Ascending aorta (tissue), 2 donors: ENCODE data around the gene DCC. TPM values are rescaled to one million over a fixed set of nuclear protein-coding genes. Genes with fewer than 3 reads are reported as not detected.

ENCODE experiments used
- DNase-seq, 2 donors: peaks; one replicate each; pipeline ENCODE4 v3.0.0-alpha.2; 2019; ENCODE audit warnings: low spot score in 2 of 2
- H3K27ac ChIP-seq, 2 donors: fragments of 200-600 bp; sonication (generic); one replicate each; pipeline ENCODE4 v1.5.1; 2016 to 2017; ENCODE audit warnings: mild to moderate bottlenecking in 1 of 2
- H3K27me3 ChIP-seq: fragments of 200-600 bp; sonication (generic); one replicate; pipeline ENCODE4 v1.5.1; 2017
- H3K36me3 ChIP-seq, 2 donors: fragments of 200-600 bp; sonication (generic); one replicate each; pipeline ENCODE4 v1.5.1; 2016
- H3K4me1 ChIP-seq, 2 donors: fragments of 200-600 bp; sonication (generic); one replicate each; pipeline ENCODE4 v1.5.1; 2016 to 2017; ENCODE audit warnings: mild to moderate bottlenecking in 1 of 2
- H3K4me3 ChIP-seq, 2 donors: fragments of 200-600 bp; sonication (generic); one replicate each; pipeline ENCODE4 v1.5.1; 2016 to 2017; ENCODE audit warnings: mild to moderate bottlenecking in 1 of 2
- H3K9me3 ChIP-seq, 2 donors: fragments of 200-600 bp; sonication (generic); one replicate each; pipeline ENCODE4 v1.5.1; 2016
- CTCF ChIP-seq, 3 experiments: fragments of 200-600 bp in 2 of 3; fragments of 450-650 bp in 1 of 3; sonication (generic) in 2 of 3; IDR thresholded peaks; one replicate each; pipeline ENCODE4 v1.5.1; 2016 to 2019; ENCODE audit warnings: antibody characterized with exemption in 3 of 3, mild to moderate bottlenecking in 1 of 3, moderate library complexity in 1 of 3
- intact Hi-C: fragments of 100-400 bp; cut with DNase I; formaldehyde crosslinking; loops from one replicate; pipeline ENCODE4 v1.15.1; 2023
- total RNA-seq: library from RNA; depleted of rRNA; stranded (reverse); fragments of >200 nt; gene quantifications from one replicate; pipeline ENCODE4 v1.1.0, GENCODE V29; 2016

Gene DCC
- total RNA-seq, 1 donor from 2014 or later, result not detected

GRCh38 chr18:53541924-53542323 is 1201.9 kb downstream of the DCC start:
- Histone ChIP-seq H3K4me1 (no peaks in the 10 kb centered on the region), H3K27ac (no peak overlapping the region), H3K9me3 (no peaks in the 10 kb centered on the region), H3K36me3 (no peaks in the 10 kb centered on the region), H3K4me3 (no peak overlapping the region), H3K27me3 (no peaks in the 10 kb centered on the region)
- no peak for TF ChIP-seq CTCF (IDR thresholded peaks at IDR 0.05)
- no peak for DNase-seq
- intact Hi-C loops, result no loop called here

GRCh38 chr18:53543711-53544110 is 1203.7 kb downstream of the DCC start:
- Histone ChIP-seq H3K4me3 (no peak overlapping the region), H3K36me3 (no peaks in the 10 kb centered on the region), H3K27ac (no peak overlapping the region), H3K27me3 (no peaks in the 10 kb centered on the region), H3K4me1 (no peaks in the 10 kb centered on the region), H3K9me3 (no peaks in the 10 kb centered on the region)
- TF ChIP-seq CTCF (IDR thresholded peaks at IDR 0.05), result no peak
- intact Hi-C loops, result no loop called here
- no peak for DNase-seq

GRCh38 chr18:53544917-53545316 is 1204.9 kb downstream of the DCC start:
- Histone ChIP-seq H3K4me3 (no peak overlapping the region), H3K36me3 (no peaks in the 10 kb centered on the region), H3K27me3 (no peaks in the 10 kb centered on the region), H3K9me3 (no peaks in the 10 kb centered on the region), H3K4me1 (no peaks in the 10 kb centered on the region), H3K27ac (no peak overlapping the region)
- no peak for TF ChIP-seq CTCF (IDR thresholded peaks at IDR 0.05)
- intact Hi-C loops, result no loop called here
- no peak for DNase-seq

- no peak for DNase-seq
- no peak for TF ChIP-seq CTCF (IDR thresholded peaks at IDR 0.05)
- Histone ChIP-seq H3K9me3 (no peaks in the 10 kb centered on the region), H3K4me1 (no peaks in the 10 kb centered on the region), H3K27ac (no peak overlapping the region), H3K4me3 (no peak overlapping the region), H3K27me3 (no peaks in the 10 kb centered on the region), H3K36me3 (no peaks in the 10 kb centered on the region)
- intact Hi-C loops, result no loop called here
These were observed 1212.0 kb downstream of the DCC start for GRCh38 chr18:53551868-53552426.

GRCh38 chr18:53553030-53553429 is 1213.0 kb downstream of the DCC start:
- Histone ChIP-seq H3K4me1 (no peaks in the 10 kb centered on the region), H3K4me3 (no peak overlapping the region), H3K27me3 (no peaks in the 10 kb centered on the region), H3K27ac (no peak overlapping the region), H3K36me3 (no peaks in the 10 kb centered on the region), H3K9me3 (no peaks in the 10 kb centered on the region)
- intact Hi-C loops, result no loop called here
- DNase-seq, result no peak
- TF ChIP-seq CTCF (IDR thresholded peaks at IDR 0.05), result no peak

GRCh38 chr18:53556450-53556849 is 1216.5 kb downstream of the DCC start:
- Histone ChIP-seq H3K27me3 (no peaks in the 10 kb centered on the region), H3K4me3 (no peak overlapping the region), H3K36me3 (no peaks in the 10 kb centered on the region), H3K27ac (no peak overlapping the region), H3K9me3 (no peaks in the 10 kb centered on the region), H3K4me1 (no peaks in the 10 kb centered on the region)
- no peak for TF ChIP-seq CTCF (IDR thresholded peaks at IDR 0.05)
- intact Hi-C loops, result no loop called here
- DNase-seq, result no peak
